Measurements from ENCODE around the gene PSMF1. TPM values are rescaled to one million over a fixed set of nuclear protein-coding genes. Genes with fewer than 3 reads are reported as not detected.

PSMF1 gene
- total and polyA plus RNA-seq, 9 of the 15 experiments (the other 6 are each of a cell fraction or from before 2014, with no cell fraction given), result 8.5 to 192 (median 33.2) TPM

DNA sequence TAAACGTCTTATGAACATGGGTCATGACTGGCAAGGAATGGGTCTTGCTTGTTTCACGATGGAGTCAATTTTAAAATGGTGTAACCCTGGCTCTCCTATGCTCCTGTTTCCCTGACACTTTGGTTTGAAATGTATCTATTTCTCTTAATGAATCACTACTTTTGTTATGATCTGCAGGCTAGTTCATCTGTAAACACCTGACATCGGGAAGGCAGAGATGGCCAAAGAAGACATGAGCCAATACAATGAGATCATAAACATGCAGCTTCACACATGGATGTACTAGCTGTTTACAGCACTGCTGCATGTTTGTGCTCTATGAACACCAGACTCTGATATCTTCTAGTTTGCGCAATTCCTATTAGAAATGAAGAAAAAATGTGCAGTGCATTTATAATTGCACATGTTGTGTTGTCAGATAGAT is 96.4 kb downstream of the PSMF1 start (continued):
- TF ChIP-seq MEF2D (tag; conservative IDR thresholded peaks at IDR 0.05; ENCODE audit: low read depth), result peak; percentile 54; the same call in 1 of the 2 replicates
- TF ChIP-seq SMAD3 (CRISPR knock-in tag; conservative IDR thresholded peaks at IDR 0.05), result 0 out of 2 replicates have a peak, but pooled peaks have one; percentile 21
- 0 out of 2 replicates have a peak, but pooled peaks have one; percentile 12 for TF ChIP-seq TAF7 (tag; IDR thresholded peaks at IDR 0.05)
- no peak for TF ChIP-seq ZNF121 (CRISPR knock-in tag; conservative IDR thresholded peaks at IDR 0.05)
- TF ChIP-seq, protein P1, sequence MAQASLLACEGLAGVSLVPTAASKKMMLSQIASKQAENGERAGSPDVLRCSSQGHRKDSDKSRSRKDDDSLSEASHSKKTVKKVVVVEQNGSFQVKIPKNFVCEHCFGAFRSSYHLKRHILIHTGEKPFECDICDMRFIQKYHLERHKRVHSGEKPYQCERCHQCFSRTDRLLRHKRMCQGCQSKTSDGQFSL (CRISPR knock-in tag; IDR thresholded peaks at IDR 0.05), result no peak
- TF ChIP-seq, protein P1 (tag; IDR thresholded peaks at IDR 0.05), result peak in 1 of 2 experiments; percentile 76; a peak in 1 of 4 replicates
- no peak for TF ChIP-seq ZNF134 (CRISPR knock-in tag; conservative IDR thresholded peaks at IDR 0.05)
- TF ChIP-seq, protein P2, sequence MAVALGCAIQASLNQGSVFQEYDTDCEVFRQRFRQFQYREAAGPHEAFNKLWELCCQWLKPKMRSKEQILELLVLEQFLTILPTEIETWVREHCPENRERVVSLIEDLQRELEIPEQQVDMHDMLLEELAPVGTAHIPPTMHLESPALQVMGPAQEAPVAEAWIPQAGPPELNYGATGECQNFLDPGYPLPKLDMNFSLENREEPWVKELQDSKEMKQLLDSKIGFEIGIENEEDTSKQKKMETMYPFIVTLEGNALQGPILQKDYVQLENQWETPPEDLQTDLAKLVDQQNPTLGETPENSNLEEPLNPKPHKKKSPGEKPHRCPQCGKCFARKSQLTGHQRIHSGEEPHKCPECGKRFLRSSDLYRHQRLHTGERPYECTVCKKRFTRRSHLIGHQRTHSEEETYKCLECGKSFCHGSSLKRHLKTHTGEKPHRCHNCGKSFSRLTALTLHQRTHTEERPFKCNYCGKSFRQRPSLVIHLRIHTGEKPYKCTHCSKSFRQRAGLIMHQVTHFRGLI (CRISPR knock-in tag; IDR thresholded peaks at IDR 0.05), result peak; percentile 59; the same call in 1 of the 2 replicates
- TF ChIP-seq KLF6 (CRISPR knock-in tag; IDR thresholded peaks at IDR 0.05; ENCODE audit: borderline replicate concordance), result peak; percentile 73; the same call in 1 of the 2 replicates
- no peak for TF ChIP-seq CBX5 (IDR thresholded peaks at IDR 0.05; ENCODE audit: borderline replicate concordance, low read depth)
- no peak for TF ChIP-seq CBFA2T3 (IDR thresholded peaks at IDR 0.05)
- TF ChIP-seq ETV1 (tag; conservative IDR thresholded peaks at IDR 0.05; ENCODE audit: low read depth), result no peak
- TF ChIP-seq IRF2 (CRISPR knock-in tag; IDR thresholded peaks at IDR 0.05), result no peak
- TF ChIP-seq ZNF347 (CRISPR knock-in tag; IDR thresholded peaks at IDR 0.05; ENCODE audit: low read depth), result no peak
- TF ChIP-seq CHD4 (IDR thresholded peaks at IDR 0.05; ENCODE audit: insufficient read depth, insufficient replicate concordance, low read depth, low read length, poor library complexity, severe bottlenecking), result no peak
- TF ChIP-seq, protein P3, sequence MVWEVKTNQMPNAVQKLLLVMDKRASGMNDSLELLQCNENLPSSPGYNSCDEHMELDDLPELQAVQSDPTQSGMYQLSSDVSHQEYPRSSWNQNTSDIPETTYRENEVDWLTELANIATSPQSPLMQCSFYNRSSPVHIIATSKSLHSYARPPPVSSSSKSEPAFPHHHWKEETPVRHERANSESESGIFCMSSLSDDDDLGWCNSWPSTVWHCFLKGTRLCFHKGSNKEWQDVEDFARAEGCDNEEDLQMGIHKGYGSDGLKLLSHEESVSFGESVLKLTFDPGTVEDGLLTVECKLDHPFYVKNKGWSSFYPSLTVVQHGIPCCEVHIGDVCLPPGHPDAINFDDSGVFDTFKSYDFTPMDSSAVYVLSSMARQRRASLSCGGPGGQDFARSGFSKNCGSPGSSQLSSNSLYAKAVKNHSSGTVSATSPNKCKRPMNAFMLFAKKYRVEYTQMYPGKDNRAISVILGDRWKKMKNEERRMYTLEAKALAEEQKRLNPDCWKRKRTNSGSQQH (CRISPR knock-in tag; IDR thresholded peaks at IDR 0.05), result no peak
- no peak for TF ChIP-seq ZNF146 (CRISPR knock-in tag; IDR thresholded peaks at IDR 0.05; ENCODE audit: unreplicated experiment)
- TF ChIP-seq ZNF644 (tag; IDR thresholded peaks at IDR 0.05; ENCODE audit: low read depth), result no peak
- TF ChIP-seq ZNF165 (CRISPR knock-in tag; IDR thresholded peaks at IDR 0.05; ENCODE audit: borderline replicate concordance), result no peak
- no peak for TF ChIP-seq HNRNPLL (IDR thresholded peaks at IDR 0.05; ENCODE audit: low read depth, low read length, poor library complexity, severe bottlenecking)
- peak; percentile 93 for TF ChIP-seq ZNF311 (CRISPR knock-in tag; IDR thresholded peaks at IDR 0.05)
- TF ChIP-seq NR4A1 (CRISPR knock-in tag; IDR thresholded peaks at IDR 0.05), result no peak
- TF ChIP-seq NR4A1 (tag; IDR thresholded peaks at IDR 0.05), result peak; percentile 94
- TF ChIP-seq L3MBTL2 (IDR thresholded peaks at IDR 0.05), result no peak
- TF ChIP-seq XRCC5 (IDR thresholded peaks at IDR 0.05; ENCODE audit: low read depth, low read length), result no peak
- TF ChIP-seq, protein P4, sequence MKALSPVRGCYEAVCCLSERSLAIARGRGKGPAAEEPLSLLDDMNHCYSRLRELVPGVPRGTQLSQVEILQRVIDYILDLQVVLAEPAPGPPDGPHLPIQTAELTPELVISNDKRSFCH (CRISPR knock-in tag; IDR thresholded peaks at IDR 0.05), result no peak
- TF ChIP-seq, protein P4 (tag; IDR thresholded peaks at IDR 0.05), result peak; percentile 95
- no peak for TF ChIP-seq RNF2 (IDR thresholded peaks at IDR 0.05)
